Endometrial microvascular endothelial cells (primary cell): ENCODE results near the gene TRUB2. TPM values are rescaled to one million over a fixed set of nuclear protein-coding genes. Genes with fewer than 3 reads are reported as not detected.
"Not testable (repeated sequence)": the region's sequence is repeated elsewhere in the genome, so short reads cannot be mapped to it uniquely, and the experiment has no call there.

Source experiments
- in situ Hi-C: cut with HindIII; loops from 2 replicates; pipeline ENCODE4 v1.10.0; 2017; ENCODE audit warnings: low sequenced_read_pairs, low pct_unique_long_range_greater_than_20kb; ENCODE audit errors: inconsistent ontology term
- total RNA-seq: library from RNA; depleted of rRNA; stranded (reverse); fragments of >200 nt; gene quantifications from one replicate; pipeline ENCODE4 v1.2.3, GENCODE V29; 2015; ENCODE audit errors: inconsistent ontology term

Gene TRUB2
- total RNA-seq, 1 donor from 2014 or later, result 20.8 TPM

GRCh38 chr9:128310461-128310860 lies 11.8 kb downstream of the TRUB2 start:
- in situ Hi-C loops, result no loop called here

- in situ Hi-C loops, result no loop called here
Observed at GRCh38 chr9:128309551-128309950, 12.7 kb downstream of the TRUB2 start.

- in situ Hi-C loops, result no loop called here
Observed at GRCh38 chr9:128304971-128305288, 17.3 kb downstream of the TRUB2 start.

- in situ Hi-C loops, result no loop called here
Observed at GRCh38 chr9:128304136-128304970, 17.9 kb downstream of the TRUB2 start.

GRCh38 chr9:128298535-128299482 lies 23.4 kb downstream of the TRUB2 start:
- in situ Hi-C loops, result no loop called here

- in situ Hi-C loops, result no loop called here
Observed at GRCh38 chr9:128297221-128297773, 24.9 kb downstream of the TRUB2 start.

- in situ Hi-C loops, result no loop called here
Observed at GRCh38 chr9:128296340-128297220, 25.7 kb downstream of the TRUB2 start.

- in situ Hi-C loops, result no loop called here
Observed at GRCh38 chr9:128294142-128294541, 28.1 kb downstream of the TRUB2 start.

- in situ Hi-C loops, result no loop called here
Observed at GRCh38 chr9:128293091-128293490, 29.2 kb downstream of the TRUB2 start.

- in situ Hi-C loops, result no loop called here
Observed at GRCh38 chr9:128292009-128292408, 30.2 kb downstream of the TRUB2 start.

- in situ Hi-C loops, result no loop called here
Observed at GRCh38 chr9:128288273-128289004, 33.8 kb downstream of the TRUB2 start.

GRCh38 chr9:128286440-128286839 lies 35.8 kb downstream of the TRUB2 start:
- in situ Hi-C loops, result no loop called here

- in situ Hi-C loops, result no loop called here
Observed at GRCh38 chr9:128285033-128285784, 37.0 kb downstream of the TRUB2 start.

- in situ Hi-C loops, result no loop called here
Observed at GRCh38 chr9:128282500-128282899, 39.7 kb downstream of the TRUB2 start.

GRCh38 chr9:128280084-128280622 lies 42.1 kb downstream of the TRUB2 start:
- in situ Hi-C loops, result no loop called here

- in situ Hi-C loops, result not testable (repeated sequence)
Observed at GRCh38 chr9:128279088-128280073, 42.9 kb downstream of the TRUB2 start.
